ENCODE measurements around the gene CPED1.
"Not testable (repeated sequence)": the region's sequence is repeated elsewhere in the genome, so short reads cannot be mapped to it uniquely, and the experiment has no call there.

Gene CPED1

DNA sequence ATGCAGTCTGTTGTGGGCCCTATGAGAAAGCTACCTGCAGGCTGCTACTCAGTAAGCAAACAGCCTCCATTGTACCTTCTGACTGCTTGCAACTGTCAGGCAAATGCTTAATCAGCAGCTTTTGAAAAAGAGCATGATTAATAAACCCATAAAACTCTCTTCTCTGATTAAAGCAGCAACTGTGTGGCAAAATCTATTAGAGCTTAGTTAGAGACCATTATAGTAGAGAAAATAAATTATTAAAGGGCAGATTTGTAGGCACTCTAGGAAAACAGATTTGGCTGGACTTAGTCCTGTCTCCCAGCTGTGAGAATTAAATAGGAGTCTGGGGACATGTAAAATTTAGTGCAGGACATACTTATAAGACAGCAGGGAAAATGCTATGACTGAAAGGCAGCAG, 207.8 kb downstream of the CPED1 start:
- no peak for DNase-seq

DNA sequence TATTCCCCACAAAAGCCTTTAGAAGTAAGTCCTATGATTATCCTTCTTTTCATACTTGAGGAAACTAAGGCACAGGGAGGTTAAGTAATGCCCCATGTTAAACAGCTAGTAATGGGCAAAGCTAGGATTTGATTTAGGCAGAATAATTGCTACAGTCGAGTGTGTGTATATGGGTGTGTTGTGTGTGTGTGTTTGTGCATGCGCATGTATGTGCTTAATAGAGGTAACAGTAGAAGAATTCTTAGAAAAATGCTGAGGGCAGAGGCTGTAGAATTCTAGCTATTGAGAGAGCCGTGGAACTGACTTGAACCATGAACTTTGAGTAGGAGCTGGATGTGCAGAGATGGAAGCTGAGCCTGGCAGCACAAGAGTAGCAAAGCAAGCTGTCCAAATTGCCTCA, 208.9 kb downstream of the CPED1 start:
- no peak for DNase-seq

GRCh38 chr7:121198502-121198901, 210.0 kb downstream of the CPED1 start:
- DNase-seq, result no peak

- DNase-seq, result no peak
Measured at GRCh38 chr7:121202125-121202524, 213.6 kb downstream of the CPED1 start.

DNA sequence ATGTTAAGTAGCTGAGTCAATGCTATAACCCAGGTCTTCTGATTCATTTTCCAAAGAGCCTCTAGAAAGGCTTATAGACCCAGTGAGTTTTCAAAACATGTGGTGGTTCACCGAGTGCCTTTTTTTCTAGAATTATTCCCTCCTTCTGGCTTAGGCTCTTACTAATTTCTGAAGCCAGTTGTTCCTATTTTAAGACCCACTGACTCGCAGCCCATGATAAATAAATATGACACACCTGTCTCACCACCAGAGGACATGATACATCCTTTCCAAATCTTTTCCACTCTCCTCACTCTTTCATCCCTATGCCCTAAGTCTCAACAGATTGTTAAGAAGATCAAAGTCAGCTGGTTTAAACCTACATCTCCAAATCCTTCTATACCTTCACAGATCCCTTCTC, 214.3 kb downstream of the CPED1 start:
- DNase-seq, result no peak

DNA sequence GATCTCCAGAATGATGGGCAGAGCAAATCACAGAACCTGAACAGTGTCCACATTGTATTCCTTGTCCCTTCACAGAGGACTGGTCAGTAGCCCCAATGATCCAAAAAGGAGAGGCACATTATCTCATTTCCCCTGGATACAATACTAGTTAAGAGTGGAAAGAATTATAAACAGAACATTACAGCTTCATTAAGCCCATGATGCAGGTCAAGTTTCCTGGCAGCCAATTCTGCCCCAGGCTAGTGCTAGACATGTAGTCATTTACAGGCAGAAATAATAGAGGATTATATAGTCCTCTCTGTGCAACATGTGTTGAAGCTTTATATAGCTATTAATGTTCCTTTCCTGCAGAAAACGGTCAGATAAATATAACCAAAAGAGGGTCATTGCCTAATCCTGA, 216.0 kb downstream of the CPED1 start:
- no peak for DNase-seq

GRCh38 chr7:121205777-121206176, 217.3 kb downstream of the CPED1 start:
- no peak for DNase-seq

- DNase-seq, result no peak
Measured at GRCh38 chr7:121211253-121211652, 222.7 kb downstream of the CPED1 start.

GRCh38 chr7:121212036-121212435, 223.5 kb downstream of the CPED1 start:
- DNase-seq, result no peak

GRCh38 chr7:121214657-121215056, 226.1 kb downstream of the CPED1 start:
- no peak for DNase-seq

DNA sequence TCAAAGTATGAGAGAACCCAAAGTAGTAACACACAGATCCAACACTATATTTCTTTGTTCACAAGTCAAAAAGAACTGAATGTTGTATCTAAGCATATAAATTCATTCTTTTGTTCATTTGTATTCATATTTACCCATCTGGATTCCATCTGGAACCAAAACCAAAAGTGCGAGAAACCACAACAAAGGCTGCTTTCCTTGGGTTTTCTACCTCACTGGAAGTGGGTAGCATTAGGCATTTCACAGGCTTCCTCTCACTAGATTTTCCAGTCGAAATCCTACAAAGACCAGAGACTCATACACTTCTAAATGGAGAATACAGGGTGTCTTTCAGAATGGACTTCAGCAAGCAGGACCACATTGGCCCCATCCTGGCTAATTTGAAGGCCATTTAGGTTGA, 230.5 kb downstream of the CPED1 start:
- DNase-seq, result no peak

- DNase-seq, result not testable (repeated sequence)
Measured at GRCh38 chr7:121221108-121221507, 232.6 kb downstream of the CPED1 start.

GRCh38 chr7:121228779-121229178, 240.3 kb downstream of the CPED1 start:
- DNase-seq, result no peak

- DNase-seq, result no peak
Measured at GRCh38 chr7:121235201-121235600, 246.7 kb downstream of the CPED1 start.

- DNase-seq, result no peak
Measured at GRCh38 chr7:121237601-121238000, 249.1 kb downstream of the CPED1 start.

DNA sequence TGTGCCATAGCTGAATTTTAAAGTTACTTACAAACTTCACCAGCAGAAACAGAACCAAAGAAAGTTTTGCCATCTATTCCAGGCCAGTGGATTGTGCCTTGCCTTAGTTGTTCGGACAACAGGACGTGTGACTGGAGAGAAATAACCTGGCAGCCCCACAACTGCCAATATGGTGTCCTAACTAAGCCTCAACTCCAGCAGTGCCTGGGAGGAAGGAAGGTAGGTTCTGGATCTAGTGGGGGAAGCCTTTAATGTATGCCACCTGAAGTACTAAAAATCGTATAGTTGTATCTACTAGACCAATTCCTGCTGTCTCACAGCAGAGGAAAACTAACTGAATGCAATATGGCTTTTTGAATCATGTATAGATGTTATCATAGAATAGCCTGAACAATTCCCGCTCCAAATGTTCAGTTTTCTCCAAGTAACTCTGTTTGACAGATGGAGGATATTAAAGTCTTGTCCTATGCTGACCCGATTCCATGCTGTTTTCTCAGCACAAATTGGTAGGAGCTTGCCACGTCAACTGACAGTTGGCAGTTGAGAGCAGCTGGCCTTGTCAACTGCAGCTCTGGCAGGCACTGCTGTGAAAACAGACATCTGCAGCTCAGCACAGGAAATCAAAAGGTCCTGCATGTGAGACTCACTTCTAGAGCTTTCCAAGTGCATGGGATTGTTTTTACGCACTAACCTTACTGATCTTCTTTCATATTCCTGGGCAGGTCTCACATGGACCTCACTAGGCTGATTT, 255.8 kb downstream of the CPED1 start:
- peak; percentile 9 for DNase-seq

- DNase-seq, result not testable (repeated sequence)
Measured at GRCh38 chr7:121251367-121251766, 262.9 kb downstream of the CPED1 start.

DNA sequence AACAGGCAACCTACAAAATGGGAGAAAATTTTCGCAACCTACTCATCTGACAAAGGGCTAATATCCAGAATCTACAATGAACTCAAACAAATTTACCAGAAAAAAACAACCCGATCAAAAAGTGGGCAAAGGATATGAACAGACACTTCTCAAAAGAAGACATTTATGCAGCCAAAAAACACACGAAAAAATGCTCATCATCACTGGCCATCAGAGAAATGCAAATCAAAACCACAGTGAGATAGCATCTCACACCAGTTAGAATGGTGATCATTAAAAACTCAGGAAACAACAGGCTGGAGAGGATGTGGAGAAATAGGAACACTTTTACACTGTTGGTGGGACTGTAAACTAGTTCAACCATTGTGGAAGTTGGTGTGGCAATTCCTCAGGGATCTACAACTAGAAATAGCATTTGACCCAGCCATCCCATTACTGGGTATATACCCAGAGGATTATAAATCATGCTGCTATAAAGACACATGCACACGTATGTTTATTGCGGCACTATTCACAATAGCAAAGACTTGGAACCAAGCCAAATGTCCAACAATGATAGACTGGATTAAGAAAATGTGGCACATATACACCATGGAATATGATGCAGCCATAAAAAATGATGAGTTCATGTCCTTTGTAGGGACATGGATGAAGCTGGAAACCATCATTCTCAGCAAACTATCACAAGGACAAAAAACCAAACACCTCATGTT, 264.2 kb downstream of the CPED1 start:
- not testable (repeated sequence) for DNase-seq

- no peak for DNase-seq
Measured at GRCh38 chr7:121259826-121260225, 271.3 kb downstream of the CPED1 start.

DNA sequence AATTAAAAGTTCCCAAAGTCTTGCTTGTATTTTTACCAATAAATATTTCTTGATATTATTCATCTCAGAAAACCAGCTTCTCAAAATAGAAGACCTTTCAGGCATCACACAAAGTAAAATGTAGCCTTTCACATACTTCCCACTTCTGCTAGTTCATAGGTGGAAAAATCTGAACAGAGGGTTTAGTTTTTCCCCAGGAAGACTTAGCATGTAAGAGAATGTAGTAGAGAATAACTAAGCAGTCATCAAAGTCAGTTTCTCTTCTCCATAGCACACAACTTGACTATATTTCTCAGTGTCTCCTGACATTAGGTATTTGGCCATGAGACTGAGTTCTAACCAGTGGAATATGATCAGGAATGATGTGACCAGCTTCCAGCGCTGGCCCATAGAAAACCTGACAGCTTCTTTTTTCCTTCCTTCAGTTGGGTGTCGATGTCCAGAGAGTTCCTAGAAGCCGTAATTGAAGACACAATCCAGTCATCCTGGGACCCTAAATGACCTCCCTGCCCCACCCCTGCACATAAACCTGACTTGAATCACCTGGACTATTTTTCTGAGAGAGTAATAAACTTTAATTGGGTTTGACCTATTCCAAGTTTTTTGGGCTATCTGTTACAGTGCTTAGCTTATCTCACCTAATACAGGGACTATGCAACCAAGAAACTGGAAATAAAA, 272.8 kb downstream of the CPED1 start:
- no peak for DNase-seq

DNA sequence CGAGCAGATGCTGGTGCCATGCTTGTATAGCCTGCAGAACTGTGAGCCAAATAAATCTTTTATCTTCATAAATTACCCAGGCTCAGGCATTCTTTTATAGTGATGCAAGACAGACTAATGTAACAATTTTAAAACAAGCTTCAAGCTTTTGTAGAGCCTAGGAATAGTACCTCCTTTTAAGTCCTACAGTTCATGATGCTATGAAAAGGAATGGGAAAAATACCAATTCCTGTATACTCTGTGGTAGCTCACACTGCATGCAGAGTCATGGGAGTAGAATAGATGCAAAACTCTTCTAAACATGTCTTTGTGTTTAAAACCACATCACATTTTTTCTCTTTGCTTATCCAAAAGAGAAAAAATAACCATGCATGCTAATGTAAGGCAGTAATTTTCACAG, 273.7 kb downstream of the CPED1 start:
- no peak for DNase-seq

DNA sequence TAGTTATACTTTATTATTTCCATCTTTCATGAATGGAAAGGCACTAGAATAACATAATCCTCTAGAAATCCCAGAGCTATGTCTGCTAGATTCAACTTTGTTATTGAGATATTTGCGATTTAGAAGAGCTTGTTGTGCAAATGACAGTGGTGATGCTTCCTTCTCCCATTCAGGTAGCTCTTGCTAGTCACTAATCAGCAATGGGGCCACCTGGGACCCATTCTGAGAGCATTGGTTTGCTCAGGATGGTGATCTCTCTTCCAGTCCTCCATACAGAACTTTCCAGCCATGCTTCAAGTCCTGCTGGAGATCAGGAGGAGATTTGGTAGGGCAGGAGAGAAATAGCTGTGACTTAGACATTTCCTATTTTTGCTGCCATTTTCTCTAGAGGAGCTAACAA, 274.5 kb downstream of the CPED1 start:
- no peak for DNase-seq

- no peak for DNase-seq
Measured at GRCh38 chr7:121266307-121266894, 277.9 kb downstream of the CPED1 start.

DNA sequence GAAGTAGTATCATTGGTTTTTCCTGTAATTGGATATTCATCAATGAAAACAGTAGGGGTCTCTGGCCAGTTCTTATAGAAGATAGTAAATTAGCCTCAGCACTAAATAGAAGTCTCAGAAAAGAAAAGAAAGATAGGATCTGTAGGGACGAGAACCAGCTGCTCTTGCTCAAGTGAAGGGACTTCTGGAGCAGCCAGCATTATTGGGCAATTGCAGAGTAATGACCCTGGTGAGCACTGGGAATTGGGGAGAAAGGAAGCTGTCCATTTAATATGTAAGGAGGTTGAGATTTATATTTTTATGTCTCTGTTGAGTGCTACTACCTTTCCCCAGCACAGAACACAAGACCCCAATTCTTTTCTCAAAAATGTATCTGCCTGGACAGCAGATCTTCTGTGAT, 279.1 kb downstream of the CPED1 start:
- no peak for DNase-seq

Data from hematopoietic multipotent progenitor cell treated with erythropoietin and hydrocortisone succinate and interleukin-3 and kit ligand, for 4 days (in vitro differentiated cells).